Activated naive CD8-positive, alpha-beta T cell treated with anti-CD3 and anti-CD28 coated beads for 36 hours (primary cell): ENCODE measurements around the gene STX16. TPM values are rescaled to one million over a fixed set of nuclear protein-coding genes. Genes with fewer than 3 reads are reported as not detected.
A peak's percentile ranks its signal among the peaks of the same experiment; 100 is the strongest.

Source experiments
- DNase-seq: peaks from one replicate; pipeline ENCODE4 v3.0.0; 2021
- H3K27ac Mint-ChIP-seq: one replicate; pipeline ENCODE4 v1.8.0; 2022; ENCODE audit warnings: mild to moderate bottlenecking, moderate library complexity, mixed read lengths
- H3K27me3 Mint-ChIP-seq: one replicate; pipeline ENCODE4 v1.8.0; 2022; ENCODE audit warnings: mild to moderate bottlenecking, mixed read lengths
- H3K36me3 Mint-ChIP-seq: one replicate; pipeline ENCODE4 v1.8.0; 2021; ENCODE audit warnings: mild to moderate bottlenecking, mixed read lengths
- H3K4me1 Mint-ChIP-seq: one replicate; pipeline ENCODE4 v1.8.0; 2021; ENCODE audit warnings: mixed read lengths
- H3K4me3 Mint-ChIP-seq: one replicate; pipeline ENCODE4 v1.8.0; 2022; ENCODE audit warnings: mild to moderate bottlenecking, moderate library complexity, mixed read lengths
- H3K9me3 Mint-ChIP-seq: one replicate; pipeline ENCODE4 v1.8.0; 2022; ENCODE audit warnings: mixed read lengths
- total RNA-seq, 2 experiments: library from RNA; stranded (reverse); gene quantifications; one replicate each; pipeline ENCODE4 v1.2.3, GENCODE V29; 2021

Gene STX16
- 10 to 100 TPM; 84.0 to 93.5 TPM for total RNA-seq

DNA sequence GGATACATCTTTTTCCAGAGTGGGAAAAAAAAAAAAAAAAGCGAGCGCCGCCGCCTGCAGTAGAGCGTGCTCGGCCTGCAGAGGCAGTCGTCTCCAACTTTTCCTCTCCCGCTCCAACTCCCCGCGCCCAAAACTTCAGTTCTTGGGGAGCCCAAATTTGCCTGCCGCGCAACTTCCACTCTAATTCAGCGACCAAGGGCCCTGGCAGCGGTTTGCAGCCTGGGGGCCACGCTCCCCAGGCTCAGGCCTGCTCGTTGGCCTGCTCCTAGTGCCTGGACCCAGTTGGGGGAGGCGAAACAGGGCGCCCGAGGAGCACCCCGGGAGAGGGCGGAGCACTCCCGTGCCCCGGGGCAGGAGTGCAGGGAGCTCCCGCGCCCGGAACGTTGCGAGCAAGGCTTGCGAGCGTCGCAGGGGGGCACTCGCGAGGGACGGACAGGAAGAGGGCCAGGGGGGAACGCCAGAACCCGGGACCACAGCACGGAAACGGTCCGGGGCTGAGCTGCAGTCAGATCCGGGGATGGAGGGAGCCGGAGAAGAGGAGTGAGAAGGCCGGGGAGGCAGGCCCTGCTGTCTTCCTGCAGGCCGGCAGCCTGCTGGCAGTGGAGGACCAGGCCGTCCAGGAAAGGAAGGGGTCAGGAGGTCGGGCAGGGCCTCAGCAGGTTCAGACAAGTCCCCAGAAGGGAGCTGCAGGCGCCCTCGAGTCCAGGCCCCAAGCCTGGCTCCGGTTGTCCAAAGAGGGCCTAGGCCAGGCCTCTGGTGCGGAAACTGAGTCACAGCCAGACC lies at the start of gene STX16:
Gene STX16, plus strand, starts transcription at position 508 of the 783 bp plus-strand sequence. CDS start 724 bp downstream, outside the sequence.
- Mint-ChIP-seq H3K9me3 (no peaks in the 10 kb centered on the region), H3K4me3 (peak within 1 kb of the TSS; percentile 99), H3K36me3 (peaks cover 21% of the 10 kb centered on the region), H3K27ac (peak within 1 kb of the TSS; percentile 99), H3K4me1 (peaks cover 13% of the 10 kb centered on the region), H3K27me3 (no peaks in the 10 kb centered on the region)
- DNase-seq = peak; percentile 88

DNA sequence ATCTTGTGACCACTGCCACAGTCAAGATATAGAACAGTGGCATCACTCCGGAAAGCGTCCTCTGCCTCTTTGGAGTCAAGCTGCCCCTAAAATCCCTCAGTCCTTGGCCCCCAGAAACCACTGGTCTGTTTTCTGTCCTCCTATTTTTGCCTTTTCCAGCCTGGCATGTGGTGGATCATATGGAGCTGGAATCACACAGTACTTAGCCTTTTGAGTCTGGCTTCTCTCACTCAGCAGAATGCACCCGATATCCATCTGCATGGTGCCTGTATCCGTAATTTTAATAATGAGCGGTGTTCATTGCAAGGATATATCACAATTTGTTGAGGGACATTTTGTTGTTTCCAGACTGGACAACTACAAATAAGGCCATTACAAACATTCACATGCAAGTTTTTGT lies 49.0 kb upstream of the STX16 start:
- Mint-ChIP-seq H3K36me3 (no peaks in the 10 kb centered on the region), H3K9me3 (no peaks in the 10 kb centered on the region), H3K4me1 (no peaks in the 10 kb centered on the region), H3K4me3 (no peak overlapping the region), H3K27me3 (no peaks in the 10 kb centered on the region), H3K27ac (no peak overlapping the region)
- DNase-seq = no peak

- no peaks in the 10 kb centered on the region for H3K4me1 Mint-ChIP-seq
- no peak for DNase-seq
- no peak overlapping the region for H3K4me3 Mint-ChIP-seq
- no peaks in the 10 kb centered on the region for H3K27me3 Mint-ChIP-seq
- no peaks in the 10 kb centered on the region for H3K36me3 Mint-ChIP-seq
- H3K27ac Mint-ChIP-seq = no peak overlapping the region
- no peaks in the 10 kb centered on the region for H3K9me3 Mint-ChIP-seq
Measured at GRCh38 chr20:58603721-58604120, 47.4 kb upstream of the STX16 start.

DNA sequence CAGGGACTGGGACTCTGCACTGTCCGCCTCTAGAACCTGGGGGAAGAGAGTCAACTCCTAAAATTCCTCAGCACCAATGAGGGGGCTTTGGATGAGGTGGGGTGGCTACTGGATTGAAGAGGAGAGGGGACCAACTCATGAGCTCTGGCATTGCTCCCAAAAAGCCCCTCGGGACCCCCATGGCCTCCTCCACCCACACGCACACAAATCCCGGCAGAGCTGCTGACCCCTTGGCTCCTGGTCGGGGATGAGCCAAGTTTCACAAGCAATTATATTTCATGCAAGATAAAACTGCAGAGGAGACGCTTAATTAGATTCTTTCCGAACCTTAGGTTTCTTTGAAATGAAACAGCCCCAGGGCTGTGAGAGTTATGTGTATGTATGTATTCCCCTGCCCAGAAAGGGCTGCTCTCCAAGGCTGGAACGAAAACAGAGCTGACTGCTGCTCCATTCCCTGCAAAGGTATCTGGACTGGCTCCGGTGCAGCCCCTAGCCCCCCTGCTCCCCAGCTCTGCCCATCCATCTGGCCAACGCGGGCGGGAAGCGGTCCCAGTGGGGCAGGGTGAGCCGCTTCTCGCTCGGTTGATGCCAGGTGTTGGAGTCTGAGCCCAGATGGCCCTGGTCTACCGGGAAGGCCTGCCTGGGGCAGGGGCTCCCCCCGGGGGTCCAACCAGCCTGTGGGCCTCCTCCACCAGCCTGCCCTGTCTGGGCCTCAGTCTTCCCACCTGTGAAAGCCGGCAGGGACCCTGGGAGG lies 46.8 kb upstream of the STX16 start:
- H3K27ac Mint-ChIP-seq = no peak overlapping the region
- no peak for DNase-seq
- H3K36me3 Mint-ChIP-seq = no peaks in the 10 kb centered on the region
- H3K9me3 Mint-ChIP-seq = no peaks in the 10 kb centered on the region
- no peaks in the 10 kb centered on the region for H3K4me1 Mint-ChIP-seq
- no peaks in the 10 kb centered on the region for H3K27me3 Mint-ChIP-seq
- H3K4me3 Mint-ChIP-seq = no peak overlapping the region

DNA sequence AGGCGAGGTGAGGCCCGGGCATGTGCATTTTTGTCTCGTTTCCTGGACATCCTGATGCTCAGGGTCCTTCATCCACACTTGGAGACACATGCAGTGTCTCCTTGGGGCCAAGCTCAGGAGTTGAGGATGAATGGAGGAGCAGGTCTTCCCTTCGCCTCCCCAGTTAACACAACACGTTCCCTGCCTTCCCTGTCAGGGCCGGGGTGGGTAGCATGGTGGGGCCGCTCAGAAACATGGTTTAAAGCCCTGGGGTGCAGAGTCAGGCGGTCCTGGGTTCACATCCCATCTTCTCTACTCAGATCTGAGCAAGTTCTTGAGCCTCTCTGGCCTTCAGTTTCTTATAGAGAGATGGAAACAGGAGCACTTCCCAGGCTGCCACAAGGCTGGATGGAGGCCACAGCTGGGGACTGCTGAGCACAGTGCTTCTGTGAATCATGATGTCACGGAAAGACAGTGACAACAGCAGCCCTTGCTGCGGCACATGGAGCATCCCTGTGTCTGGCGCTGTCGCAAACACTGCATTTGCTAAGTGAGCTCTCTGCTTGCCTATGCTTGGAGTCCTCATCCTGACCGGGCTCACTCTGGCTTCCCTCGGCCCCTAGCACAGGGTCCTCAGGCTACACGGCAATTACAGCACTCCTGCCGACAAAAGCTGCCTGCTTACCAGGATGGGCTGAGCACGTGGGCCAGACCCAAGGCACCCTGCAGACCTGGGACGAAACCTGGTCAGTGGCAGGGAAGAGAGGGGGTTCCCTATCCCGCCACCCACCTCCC lies 45.6 kb upstream of the STX16 start:
- Mint-ChIP-seq H3K4me3 (no peak overlapping the region), H3K9me3 (no peaks in the 10 kb centered on the region), H3K36me3 (no peaks in the 10 kb centered on the region), H3K27me3 (no peaks in the 10 kb centered on the region), H3K4me1 (no peaks in the 10 kb centered on the region), H3K27ac (no peak overlapping the region)
- DNase-seq = no peak

DNA sequence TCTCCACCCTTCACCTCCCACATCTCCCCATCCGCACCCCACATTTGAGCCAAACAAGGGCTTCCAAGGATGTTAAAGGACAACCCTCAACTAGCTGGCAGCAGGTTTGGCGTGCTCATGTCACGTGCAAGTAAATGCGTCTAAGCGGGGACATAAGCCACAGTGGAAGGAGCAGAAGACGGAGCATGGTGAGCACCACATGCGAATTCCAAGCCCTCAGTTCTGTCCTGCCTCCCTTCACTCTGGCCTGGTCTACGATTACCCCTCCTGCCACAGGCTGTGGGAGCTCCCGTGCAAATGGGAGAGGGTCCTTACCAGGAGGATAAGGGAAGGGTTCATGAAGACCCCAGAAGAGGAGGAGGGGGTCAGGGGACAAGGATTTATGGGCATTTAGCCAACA lies 44.9 kb upstream of the STX16 start:
- no peaks in the 10 kb centered on the region for H3K4me1 Mint-ChIP-seq
- no peak for DNase-seq
- no peaks in the 10 kb centered on the region for H3K36me3 Mint-ChIP-seq
- H3K27ac Mint-ChIP-seq = no peak overlapping the region
- H3K4me3 Mint-ChIP-seq = no peak overlapping the region
- no peaks in the 10 kb centered on the region for H3K27me3 Mint-ChIP-seq
- H3K9me3 Mint-ChIP-seq = no peaks in the 10 kb centered on the region

DNA sequence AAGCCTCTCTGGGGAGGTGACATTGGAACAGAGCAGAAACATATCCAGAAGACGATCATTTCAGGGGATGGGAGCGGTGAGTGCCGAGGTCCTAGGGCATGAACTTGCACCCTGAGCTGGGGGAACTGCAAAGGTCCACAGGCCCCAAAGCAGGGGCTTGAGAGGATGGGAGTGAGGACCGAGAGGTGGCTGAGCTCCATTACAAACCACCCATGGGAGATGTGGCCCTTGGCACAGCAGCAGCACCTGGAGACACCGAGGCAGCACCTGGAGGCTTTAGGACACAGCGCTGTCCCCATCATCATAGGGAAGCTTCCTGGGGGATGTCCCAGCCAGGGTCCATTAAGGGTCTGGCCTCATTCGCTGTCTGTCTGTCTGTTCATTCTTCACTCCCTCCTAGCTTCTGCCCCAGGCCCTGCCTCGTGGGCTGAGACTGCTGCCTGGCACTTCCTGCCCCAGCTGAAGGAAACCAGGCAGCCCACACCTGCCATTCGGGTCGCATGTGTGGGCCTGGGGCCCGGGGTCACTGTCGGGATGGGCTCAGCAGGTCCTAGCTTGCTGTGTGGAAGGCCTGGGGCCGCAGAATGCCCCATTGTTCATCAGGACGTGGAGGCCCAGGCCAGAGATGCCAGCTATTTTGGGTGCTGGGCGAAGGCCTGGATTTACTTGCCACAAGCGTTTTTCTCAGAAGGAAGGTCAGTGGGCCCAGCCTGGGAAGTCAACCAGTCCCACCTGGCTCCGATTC lies 42.8 kb upstream of the STX16 start:
- no peak overlapping the region for H3K27ac Mint-ChIP-seq
- no peaks in the 10 kb centered on the region for H3K9me3 Mint-ChIP-seq
- no peaks in the 10 kb centered on the region for H3K4me1 Mint-ChIP-seq
- H3K27me3 Mint-ChIP-seq = no peaks in the 10 kb centered on the region
- H3K4me3 Mint-ChIP-seq = no peak overlapping the region
- DNase-seq = no peak
- no peaks in the 10 kb centered on the region for H3K36me3 Mint-ChIP-seq

- DNase-seq = no peak
- H3K9me3 Mint-ChIP-seq = no peaks in the 10 kb centered on the region
- no peaks in the 10 kb centered on the region for H3K27me3 Mint-ChIP-seq
- no peak overlapping the region for H3K4me3 Mint-ChIP-seq
- no peaks in the 10 kb centered on the region for H3K36me3 Mint-ChIP-seq
- H3K27ac Mint-ChIP-seq = no peak overlapping the region
- no peaks in the 10 kb centered on the region for H3K4me1 Mint-ChIP-seq
Measured at GRCh38 chr20:58609026-58609425, 42.1 kb upstream of the STX16 start.

GRCh38 chr20:58610071-58610800 lies 40.8 kb upstream of the STX16 start:
- Mint-ChIP-seq H3K27me3 (no peaks in the 10 kb centered on the region), H3K4me1 (no peaks in the 10 kb centered on the region), H3K36me3 (no peaks in the 10 kb centered on the region), H3K4me3 (no peak overlapping the region), H3K27ac (no peak overlapping the region), H3K9me3 (no peaks in the 10 kb centered on the region)
- DNase-seq = no peak

GRCh38 chr20:58610811-58611210 lies 40.3 kb upstream of the STX16 start:
- Mint-ChIP-seq H3K4me3 (no peak overlapping the region), H3K27ac (no peak overlapping the region), H3K36me3 (no peaks in the 10 kb centered on the region), H3K9me3 (no peaks in the 10 kb centered on the region), H3K27me3 (no peaks in the 10 kb centered on the region), H3K4me1 (no peaks in the 10 kb centered on the region)
- no peak for DNase-seq

DNA sequence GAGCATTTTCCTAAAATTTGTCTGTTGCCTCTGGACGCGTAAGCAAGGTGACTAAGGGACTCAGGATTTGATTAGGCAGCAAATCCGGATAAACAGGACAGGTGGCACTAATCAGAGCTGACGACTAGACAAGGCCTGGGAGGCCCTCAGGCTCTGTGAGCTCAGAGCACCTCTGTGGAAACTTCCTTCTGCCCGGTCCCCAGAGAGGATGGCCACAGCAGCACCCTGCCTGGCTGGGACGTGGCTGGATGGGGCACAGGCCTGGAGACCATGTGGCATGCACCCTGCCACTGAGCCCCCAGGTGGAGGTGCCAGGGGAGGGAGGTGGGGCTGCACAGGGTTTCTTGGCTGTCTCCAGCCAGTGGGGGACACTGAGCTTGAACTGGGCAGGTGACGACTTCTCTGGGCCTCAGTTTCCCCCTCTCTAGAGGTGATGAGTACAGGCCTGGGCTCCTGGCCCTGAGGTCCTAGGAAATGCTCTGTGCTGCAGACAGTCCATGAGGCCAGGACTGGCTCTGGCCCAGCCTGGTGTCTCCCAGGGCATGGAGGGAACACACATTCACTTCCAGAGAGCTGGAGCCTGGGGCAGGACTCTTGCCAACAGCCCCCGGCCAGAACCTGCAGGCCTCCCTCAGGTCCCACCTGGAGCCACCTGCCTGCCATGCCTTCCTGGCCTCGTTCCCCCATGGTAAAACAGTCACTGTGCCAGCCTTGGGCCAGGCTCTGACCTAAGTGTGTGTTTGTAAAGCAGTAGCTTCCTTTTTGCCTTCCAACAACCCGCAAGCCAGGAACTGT lies 39.6 kb upstream of the STX16 start:
- Mint-ChIP-seq H3K36me3 (no peaks in the 10 kb centered on the region), H3K27ac (no peak overlapping the region), H3K9me3 (no peaks in the 10 kb centered on the region), H3K4me1 (no peaks in the 10 kb centered on the region), H3K27me3 (no peaks in the 10 kb centered on the region), H3K4me3 (no peak overlapping the region)
- DNase-seq = no peak

- no peaks in the 10 kb centered on the region for H3K4me1 Mint-ChIP-seq
- no peak overlapping the region for H3K27ac Mint-ChIP-seq
- no peaks in the 10 kb centered on the region for H3K36me3 Mint-ChIP-seq
- H3K27me3 Mint-ChIP-seq = no peaks in the 10 kb centered on the region
- H3K9me3 Mint-ChIP-seq = no peaks in the 10 kb centered on the region
- H3K4me3 Mint-ChIP-seq = no peak overlapping the region
- DNase-seq = no peak
Measured at GRCh38 chr20:58612121-58612691, 38.9 kb upstream of the STX16 start.

DNA sequence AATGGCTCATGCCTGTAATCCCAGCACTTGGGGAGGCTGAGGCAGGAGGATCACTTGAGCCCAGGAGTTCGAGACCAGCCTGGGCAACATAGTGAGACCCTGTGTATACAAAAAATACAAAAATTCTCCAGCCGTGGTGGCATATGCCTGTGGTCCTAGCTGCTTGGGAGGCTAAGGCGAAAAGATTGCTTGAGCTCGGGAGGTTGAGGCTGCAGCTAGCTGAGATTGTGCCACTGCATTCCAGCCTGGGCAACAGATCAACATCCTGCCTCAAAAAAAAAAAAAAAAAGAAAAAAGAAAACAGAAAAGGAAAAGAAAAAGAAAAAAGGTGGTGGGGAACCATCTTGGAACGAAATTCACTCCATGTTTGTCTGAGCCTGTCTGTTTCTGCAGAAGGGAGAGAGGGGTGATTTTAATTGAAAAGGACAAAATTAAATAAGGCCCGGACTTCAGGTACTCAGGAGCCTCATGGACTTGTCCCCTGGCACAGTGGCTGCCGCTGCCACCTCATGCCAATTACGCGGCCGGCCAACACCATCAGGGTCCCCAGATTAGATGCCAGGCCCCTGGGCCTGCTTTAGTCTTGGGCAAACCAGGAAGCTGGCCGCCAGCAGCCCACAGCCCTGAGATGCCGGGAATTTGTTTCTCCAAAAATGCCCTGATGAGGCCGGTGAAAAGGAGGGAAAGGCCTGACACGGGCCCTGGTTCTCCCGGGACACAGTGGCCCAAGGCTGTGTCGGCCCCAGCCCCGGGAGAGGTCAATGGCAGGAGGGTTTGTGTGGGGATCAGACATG lies 37.8 kb upstream of the STX16 start:
- no peak for DNase-seq
- Mint-ChIP-seq H3K27ac (no peak overlapping the region), H3K27me3 (no peaks in the 10 kb centered on the region), H3K4me1 (no peaks in the 10 kb centered on the region), H3K36me3 (no peaks in the 10 kb centered on the region), H3K4me3 (no peak overlapping the region), H3K9me3 (no peaks in the 10 kb centered on the region)
